Fibroblast of the conjunctiva (primary cell): ENCODE results near the gene IQCH.

Source experiments
- DNase-seq: peaks from one replicate; pipeline ENCODE4 v3.0.0-alpha.2; 2010; ENCODE audit warnings: low read depth

Gene IQCH

GRCh38 chr15:67534360-67534759 is 279.8 kb downstream of the IQCH start:
- DNase-seq = no peak

GRCh38 chr15:67537771-67538170 is 283.2 kb downstream of the IQCH start:
- no peak for DNase-seq

- no peak for DNase-seq
Observed at GRCh38 chr15:67542420-67543347, 288.1 kb downstream of the IQCH start, which contains the start of gene MAP2K5. TSS of gene MAP2K5 (plus strand) at chr15:67542703. CDS start at chr15:67543336, 633 bp downstream.

- no peak for DNase-seq
Observed at GRCh38 chr15:67543348-67543718, 288.7 kb downstream of the IQCH start.

GRCh38 chr15:67544475-67544874 is 289.9 kb downstream of the IQCH start:
- DNase-seq = no peak

GRCh38 chr15:67545864-67546263 is 291.3 kb downstream of the IQCH start:
- DNase-seq = no peak

- no peak for DNase-seq
Observed at GRCh38 chr15:67547064-67547463, 292.5 kb downstream of the IQCH start.

- no peak for DNase-seq
Observed at GRCh38 chr15:67547836-67548235, 293.2 kb downstream of the IQCH start.

- no peak for DNase-seq
Observed at GRCh38 chr15:67548236-67548852, 293.8 kb downstream of the IQCH start.

GRCh38 chr15:67548862-67549651 is 294.5 kb downstream of the IQCH start:
- DNase-seq = no peak

- DNase-seq = no peak
Observed at GRCh38 chr15:67549736-67550135, 295.1 kb downstream of the IQCH start.

- DNase-seq = no peak
Observed at GRCh38 chr15:67550522-67550921, 295.9 kb downstream of the IQCH start.

GRCh38 chr15:67551207-67551743 is 296.7 kb downstream of the IQCH start:
- DNase-seq = no peak
